Right atrium auricular region (tissue), 2 donors: Measurements from ENCODE around the gene PACSIN2. TPM values are rescaled to one million over a fixed set of nuclear protein-coding genes. Genes with fewer than 3 reads are reported as not detected.

Experiments
- DNase-seq: peaks from one replicate; pipeline ENCODE4 v3.0.0-alpha.2; 2019; ENCODE audit warnings: low spot score
- H3K27ac ChIP-seq, 2 donors: fragments of 200-600 bp; sonication (generic); 1 replicate in 1 of 2; 2 replicates in 1 of 2; pipeline ENCODE4 v1.5.1; 2016 to 2019
- H3K27me3 ChIP-seq, 2 donors: fragments of 200-600 bp; sonication (generic); one replicate each; pipeline versions ENCODE4 v1.5.1 to v1.6.0; 2017 to 2019
- H3K36me3 ChIP-seq: fragments of 200-600 bp; sonication (generic); one replicate; pipeline ENCODE4 v1.5.1; 2016
- H3K4me1 ChIP-seq, 2 donors: fragments of 200-600 bp; sonication (generic); one replicate each; pipeline versions ENCODE4 v1.5.1 to v1.6.0; 2017 to 2019
- H3K4me3 ChIP-seq, 2 donors: fragments of 200-600 bp; sonication (generic); 1 replicate in 1 of 2; 2 replicates in 1 of 2; pipeline ENCODE4 v1.5.1; 2017 to 2019; ENCODE audit warnings: mild to moderate bottlenecking in 1 of 2, moderate library complexity in 1 of 2
- H3K9me3 ChIP-seq, 2 donors: fragments of 200-600 bp; sonication (generic); one replicate each; pipeline ENCODE4 v1.5.1; 2019
- total RNA-seq, 2 donors: library from RNA; depleted of rRNA; stranded (reverse); fragments of >200 nt; gene quantifications; one replicate each; pipeline ENCODE4 v1.1.0, GENCODE V29; 2016
- TF ChIP-seq, protein P1 (sequence below), 2 donors: fragments of 200-600 bp; sonication (generic); IDR thresholded peaks; one replicate each; pipeline ENCODE4 v1.5.1; 2019; ENCODE audit warnings: antibody characterized with exemption in 2 of 2

PACSIN2 gene
- total RNA-seq, 2 donors from 2014 or later, result 66.3 to 89.8 TPM

GRCh38 chr22:42847110-42847509 is 167.8 kb downstream of the PACSIN2 start:
- TF ChIP-seq, protein P1, sequence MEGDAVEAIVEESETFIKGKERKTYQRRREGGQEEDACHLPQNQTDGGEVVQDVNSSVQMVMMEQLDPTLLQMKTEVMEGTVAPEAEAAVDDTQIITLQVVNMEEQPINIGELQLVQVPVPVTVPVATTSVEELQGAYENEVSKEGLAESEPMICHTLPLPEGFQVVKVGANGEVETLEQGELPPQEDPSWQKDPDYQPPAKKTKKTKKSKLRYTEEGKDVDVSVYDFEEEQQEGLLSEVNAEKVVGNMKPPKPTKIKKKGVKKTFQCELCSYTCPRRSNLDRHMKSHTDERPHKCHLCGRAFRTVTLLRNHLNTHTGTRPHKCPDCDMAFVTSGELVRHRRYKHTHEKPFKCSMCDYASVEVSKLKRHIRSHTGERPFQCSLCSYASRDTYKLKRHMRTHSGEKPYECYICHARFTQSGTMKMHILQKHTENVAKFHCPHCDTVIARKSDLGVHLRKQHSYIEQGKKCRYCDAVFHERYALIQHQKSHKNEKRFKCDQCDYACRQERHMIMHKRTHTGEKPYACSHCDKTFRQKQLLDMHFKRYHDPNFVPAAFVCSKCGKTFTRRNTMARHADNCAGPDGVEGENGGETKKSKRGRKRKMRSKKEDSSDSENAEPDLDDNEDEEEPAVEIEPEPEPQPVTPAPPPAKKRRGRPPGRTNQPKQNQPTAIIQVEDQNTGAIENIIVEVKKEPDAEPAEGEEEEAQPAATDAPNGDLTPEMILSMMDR (IDR thresholded peaks at IDR 0.05), result no peak
- no peak for DNase-seq
- H3K4me3 ChIP-seq, result no peak overlapping the region

GRCh38 chr22:42844756-42845155 is 170.2 kb downstream of the PACSIN2 start:
- Histone ChIP-seq H3K9me3 (no peaks in the 10 kb centered on the region), H3K27ac (no peak overlapping the region), H3K4me3 (no peak overlapping the region), H3K27me3 (no peaks in the 10 kb centered on the region), H3K4me1 (no peaks in the 10 kb centered on the region), H3K36me3 (peaks cover 44% of the 10 kb centered on the region)
- no peak for DNase-seq
- TF ChIP-seq, protein P1 (IDR thresholded peaks at IDR 0.05), result no peak

More at GRCh38 chr22:42847110-42847509, 167.8 kb downstream of the PACSIN2 start:
- Histone ChIP-seq H3K9me3 (no peaks in the 10 kb centered on the region), H3K27ac (no peak overlapping the region), H3K27me3 (no peaks in the 10 kb centered on the region), H3K36me3 (peaks cover 34% of the 10 kb centered on the region), H3K4me1 (no peaks in the 10 kb centered on the region)

DNA sequence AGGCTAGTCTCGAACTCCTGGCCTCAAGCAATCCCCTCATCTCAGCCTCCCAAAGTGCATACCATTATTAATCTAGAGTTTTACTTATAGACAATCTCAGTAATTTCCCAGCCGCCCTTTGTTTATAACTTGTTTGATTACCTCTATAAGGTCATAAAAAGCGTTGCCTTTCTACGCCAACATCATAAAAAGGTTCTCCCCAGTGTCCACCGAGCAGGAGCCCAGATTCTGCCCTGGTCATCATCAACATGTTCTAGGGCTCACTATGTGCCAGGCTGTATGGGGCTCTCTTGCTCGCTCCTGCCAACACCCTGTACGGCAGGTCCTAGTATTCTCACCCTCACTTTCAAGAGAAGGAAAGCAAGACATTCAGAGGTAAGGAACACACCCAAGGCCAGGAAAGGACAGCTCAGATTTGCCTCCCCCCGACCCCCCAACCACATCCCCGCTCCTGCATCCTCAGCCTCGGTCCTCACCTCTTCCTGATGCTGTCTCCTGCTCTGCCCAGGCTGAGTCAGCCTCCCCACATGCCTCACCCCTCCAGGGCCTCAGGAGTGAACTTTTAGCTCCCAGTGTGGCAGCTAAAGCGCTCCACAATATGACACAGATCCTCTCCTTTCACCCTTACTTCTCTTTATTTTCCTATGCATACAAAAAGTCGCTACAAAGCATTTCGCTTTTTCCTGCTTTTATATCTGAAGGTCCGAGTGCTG is 172.1 kb downstream of the PACSIN2 start:
- H3K27me3 ChIP-seq, result no peaks in the 10 kb centered on the region
- H3K36me3 ChIP-seq, result peaks cover 44% of the 10 kb centered on the region
- no peaks in the 10 kb centered on the region for H3K4me1 ChIP-seq
- no peak overlapping the region for H3K4me3 ChIP-seq
- no peaks in the 10 kb centered on the region for H3K9me3 ChIP-seq
- no peak overlapping the region for H3K27ac ChIP-seq
- TF ChIP-seq, protein P1 (IDR thresholded peaks at IDR 0.05), result no peak
- no peak for DNase-seq

DNA sequence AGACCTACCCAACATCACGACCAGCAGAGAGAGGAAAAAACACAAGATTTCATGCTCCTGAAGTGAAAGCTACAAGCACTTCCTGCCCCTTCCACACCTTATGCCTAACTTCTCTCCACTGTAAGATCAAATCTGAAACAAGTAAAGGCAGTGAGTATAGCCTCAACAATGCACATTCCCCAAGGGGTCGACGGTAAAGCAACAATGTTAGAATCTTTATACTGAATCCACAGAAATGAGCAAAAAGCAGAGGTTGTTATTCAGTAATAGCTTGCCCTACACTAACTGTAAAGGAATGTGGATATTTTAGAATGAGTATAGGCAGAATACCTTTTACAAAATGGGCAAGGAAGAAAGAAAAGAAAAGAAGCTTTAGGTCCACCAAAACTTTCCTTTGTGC is 173.5 kb downstream of the PACSIN2 start:
- Histone ChIP-seq H3K4me1 (no peaks in the 10 kb centered on the region), H3K9me3 (no peaks in the 10 kb centered on the region), H3K36me3 (peaks cover 43% of the 10 kb centered on the region), H3K4me3 (no peak overlapping the region), H3K27me3 (no peaks in the 10 kb centered on the region), H3K27ac (no peak overlapping the region)
- no peak for DNase-seq
- TF ChIP-seq, protein P1 (IDR thresholded peaks at IDR 0.05), result no peak

DNA sequence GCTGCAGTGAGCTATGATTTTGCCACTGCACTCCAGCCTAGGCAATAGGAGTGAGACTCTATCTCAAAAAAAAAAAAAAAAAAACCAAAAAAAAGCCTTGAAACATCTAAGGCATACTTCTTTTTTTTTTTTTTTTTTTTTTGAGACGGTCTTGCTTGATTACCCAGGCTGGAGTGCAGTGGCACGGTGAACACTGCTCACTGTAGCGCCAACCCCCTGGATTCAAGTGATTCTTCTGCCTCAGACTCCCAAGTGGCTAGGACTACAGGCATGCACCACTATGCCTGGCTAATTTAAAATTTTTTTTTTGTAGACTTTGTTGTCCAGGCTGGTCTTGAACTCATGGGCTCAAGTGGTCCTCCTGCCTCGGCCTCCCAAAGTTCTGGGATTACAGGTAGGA is 177.4 kb downstream of the PACSIN2 start:
- Histone ChIP-seq H3K36me3 (peaks cover 53% of the 10 kb centered on the region), H3K27ac (no peak overlapping the region), H3K4me1 (no peaks in the 10 kb centered on the region), H3K9me3 (no peaks in the 10 kb centered on the region), H3K27me3 (no peaks in the 10 kb centered on the region), H3K4me3 (no peak overlapping the region)
- DNase-seq, result peak; percentile 40
- TF ChIP-seq, protein P1 (IDR thresholded peaks at IDR 0.05), result no peak

- Histone ChIP-seq H3K27ac (no peak overlapping the region), H3K4me3 (no peak overlapping the region), H3K4me1 (no peaks in the 10 kb centered on the region), H3K9me3 (no peaks in the 10 kb centered on the region), H3K27me3 (no peaks in the 10 kb centered on the region), H3K36me3 (peaks cover 66% of the 10 kb centered on the region)
- no peak for DNase-seq
- TF ChIP-seq, protein P1 (IDR thresholded peaks at IDR 0.05), result no peak
Measured at GRCh38 chr22:42836026-42836425, 178.9 kb downstream of the PACSIN2 start.
